Activated CD8-positive, alpha-beta memory T cell treated with anti-CD3 and anti-CD28 coated beads, Interleukin-2, amount 50 U/mL, for 1 hour (primary cell): ENCODE results near the gene PARP4.
"Not testable (repeated sequence)": the region's sequence is repeated elsewhere in the genome, so short reads cannot be mapped to it uniquely, and the experiment has no call there.

Source experiments
- DNase-seq: peaks from one replicate; pipeline ENCODE4 v3.0.0-alpha.2; 2020; ENCODE audit errors: extremely low read depth

PARP4 gene

GRCh38 chr13:24506283-24506682, 6.3 kb downstream of the PARP4 start:
- DNase-seq, result not testable (repeated sequence)

DNA sequence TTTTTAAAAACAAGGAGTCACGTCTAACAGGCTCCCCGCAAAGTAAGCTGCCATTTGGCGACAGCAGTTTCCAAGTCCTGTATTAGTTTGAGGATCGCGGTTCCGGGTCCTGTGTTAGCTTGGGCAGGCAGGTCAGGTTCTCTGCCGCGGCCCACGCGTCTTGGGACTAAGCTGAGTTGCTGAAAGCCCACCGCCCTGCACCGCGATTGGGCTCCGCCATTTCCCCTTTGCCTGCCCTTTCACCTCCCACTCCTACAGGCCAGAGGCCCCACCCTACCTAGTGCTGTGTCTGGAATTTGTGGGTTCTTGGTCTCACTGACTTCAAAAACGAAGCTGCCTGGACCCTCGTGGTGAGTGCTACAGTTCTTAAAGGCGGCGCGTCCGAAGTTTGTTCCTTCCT, 6.8 kb downstream of the PARP4 start:
- DNase-seq, result no peak

- DNase-seq, result no peak
Observed at GRCh38 chr13:24505256-24505655, 7.3 kb downstream of the PARP4 start.

GRCh38 chr13:24503379-24503696, 9.2 kb downstream of the PARP4 start:
- no peak for DNase-seq

DNA sequence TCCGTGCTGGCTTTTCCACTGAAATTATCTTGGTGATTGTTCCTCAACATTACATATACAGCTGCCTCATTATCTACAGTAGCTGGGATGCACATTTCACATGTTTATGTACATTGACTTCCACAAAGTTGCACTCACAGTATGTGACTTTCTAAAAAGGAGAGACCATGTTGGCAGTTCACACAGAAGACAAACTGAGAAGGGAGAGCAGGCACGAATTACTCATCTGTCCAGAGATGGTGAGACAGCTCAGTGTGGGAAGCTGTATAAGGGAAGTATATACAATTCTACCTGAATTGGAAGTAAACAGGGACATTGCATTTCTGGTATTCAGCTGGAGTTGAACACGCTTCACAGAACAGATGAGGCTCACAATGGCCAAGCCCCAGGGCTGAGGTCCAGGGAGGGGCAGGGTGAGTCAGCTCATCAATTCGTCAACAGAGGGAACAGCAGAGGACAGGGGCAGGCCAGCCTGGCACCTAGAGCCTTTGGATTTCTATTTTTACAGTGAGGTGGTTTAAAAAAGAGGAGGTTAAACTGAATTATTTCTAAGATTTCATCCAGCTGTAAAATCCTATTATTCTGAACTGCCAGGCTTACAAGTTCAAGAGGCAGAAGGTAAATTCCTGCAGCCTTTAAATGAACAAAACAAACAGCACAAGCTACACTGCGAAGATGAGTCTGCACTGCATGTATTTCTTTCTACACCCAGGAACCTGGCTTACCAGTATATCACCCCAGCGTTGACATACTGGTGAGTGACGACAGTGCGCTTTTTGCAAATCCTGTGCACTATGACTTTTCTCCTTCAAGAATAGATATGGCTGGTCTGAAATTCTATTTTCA, 9.8 kb downstream of the PARP4 start:
- DNase-seq, result no peak

DNA sequence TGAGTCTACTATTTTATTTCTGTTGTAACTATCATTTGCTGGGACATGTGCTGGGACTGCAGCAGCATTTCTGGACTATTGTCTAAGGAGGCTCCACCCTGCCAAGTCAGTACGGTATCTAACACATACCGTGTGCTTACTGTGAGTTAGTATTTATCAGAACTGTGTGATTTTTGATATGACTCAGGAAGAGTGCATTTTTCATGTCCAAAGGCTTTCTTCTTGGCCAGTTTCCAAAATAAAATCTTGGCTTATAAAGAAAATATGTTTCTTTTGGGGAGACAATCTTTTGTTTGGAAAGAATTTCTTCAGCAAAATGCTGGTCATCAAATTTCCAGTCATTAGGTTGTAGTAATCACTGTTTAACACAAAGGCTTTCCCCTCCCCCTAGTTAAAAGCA, 11.6 kb downstream of the PARP4 start:
- DNase-seq, result no peak

- no peak for DNase-seq
Observed at GRCh38 chr13:24497742-24498141, 14.8 kb downstream of the PARP4 start.

DNA sequence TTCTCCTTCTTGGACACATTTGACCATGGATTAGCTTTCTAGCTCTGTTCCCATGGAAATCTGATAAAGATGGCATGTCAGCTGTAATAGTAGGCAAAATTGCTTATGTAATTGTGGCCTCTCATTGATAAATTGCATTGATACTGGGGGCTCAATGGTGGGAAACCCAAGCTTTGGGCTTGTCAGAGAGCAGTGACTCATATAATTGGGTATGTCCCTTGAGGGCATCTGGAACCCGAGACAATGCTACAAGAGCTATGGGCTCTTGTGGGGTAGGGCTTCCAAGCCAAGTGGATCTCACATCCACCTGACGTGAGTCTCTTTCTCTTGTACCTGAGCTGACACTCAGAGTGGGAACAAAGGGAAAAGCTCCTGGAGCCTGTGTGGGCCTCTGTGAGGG, 16.3 kb downstream of the PARP4 start:
- not testable (repeated sequence) for DNase-seq

GRCh38 chr13:24495151-24495729, 17.3 kb downstream of the PARP4 start:
- DNase-seq, result no peak

DNA sequence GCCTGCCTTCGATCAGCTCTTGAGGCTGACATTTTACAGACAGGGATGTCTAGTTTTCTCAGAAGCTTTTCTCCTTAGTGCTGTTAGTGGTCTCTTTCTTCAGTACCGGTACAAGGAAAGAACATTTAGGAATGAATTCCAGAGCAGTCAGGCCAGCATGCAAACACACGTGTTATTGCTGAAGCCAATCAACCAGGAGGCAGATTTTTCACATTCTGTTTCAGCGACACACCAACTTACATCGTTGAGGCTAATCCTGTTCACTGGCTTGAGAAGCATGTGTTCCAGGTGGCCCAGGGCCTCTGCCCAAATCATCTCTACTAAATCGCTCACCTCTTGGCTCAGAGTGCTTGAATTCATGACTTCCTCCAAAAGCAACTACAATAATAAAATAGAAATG, 19.2 kb downstream of the PARP4 start:
- DNase-seq, result no peak

DNA sequence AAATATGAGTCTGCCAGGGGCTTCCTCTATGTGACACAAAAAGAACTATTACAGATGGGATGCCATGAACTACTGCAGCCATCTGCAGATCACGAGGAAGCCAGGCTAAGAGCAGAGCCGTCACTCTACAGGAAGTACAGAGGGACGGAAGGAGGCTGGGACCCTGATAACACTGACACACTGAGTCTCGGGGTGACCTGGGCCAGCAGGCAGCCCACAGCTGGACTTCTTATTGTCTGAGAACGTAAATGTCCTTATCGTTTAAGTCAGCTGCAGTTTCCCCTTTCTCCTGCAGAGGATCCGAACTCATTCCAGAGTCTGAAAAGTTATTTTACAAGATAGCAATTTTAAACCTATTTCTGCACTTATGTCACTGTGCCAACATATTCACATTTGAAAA, 20.7 kb downstream of the PARP4 start:
- no peak for DNase-seq

DNA sequence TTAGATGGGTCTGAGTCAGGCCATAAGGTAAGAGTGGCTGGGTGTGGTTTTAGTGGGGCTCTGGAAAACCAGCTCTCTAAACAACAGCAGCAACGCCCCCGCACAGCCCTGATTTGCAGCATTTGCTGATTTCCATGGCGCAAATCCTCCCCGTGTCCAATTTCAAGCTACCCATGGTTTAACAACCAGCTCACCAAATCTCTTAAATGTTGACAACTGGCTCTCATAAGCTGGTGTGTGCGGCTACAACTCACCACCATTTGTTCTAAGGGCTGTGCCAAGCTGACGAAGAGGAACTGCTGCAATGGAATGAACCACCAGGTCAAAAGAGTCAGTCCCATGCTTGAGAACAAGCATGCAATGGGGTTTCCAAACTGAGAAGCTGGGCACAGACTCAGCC, 22.9 kb downstream of the PARP4 start:
- DNase-seq, result no peak

- not testable (repeated sequence) for DNase-seq
Observed at GRCh38 chr13:24488092-24488491, 24.5 kb downstream of the PARP4 start.

- not testable (repeated sequence) for DNase-seq
Observed at GRCh38 chr13:24486017-24486657, 26.4 kb downstream of the PARP4 start.

DNA sequence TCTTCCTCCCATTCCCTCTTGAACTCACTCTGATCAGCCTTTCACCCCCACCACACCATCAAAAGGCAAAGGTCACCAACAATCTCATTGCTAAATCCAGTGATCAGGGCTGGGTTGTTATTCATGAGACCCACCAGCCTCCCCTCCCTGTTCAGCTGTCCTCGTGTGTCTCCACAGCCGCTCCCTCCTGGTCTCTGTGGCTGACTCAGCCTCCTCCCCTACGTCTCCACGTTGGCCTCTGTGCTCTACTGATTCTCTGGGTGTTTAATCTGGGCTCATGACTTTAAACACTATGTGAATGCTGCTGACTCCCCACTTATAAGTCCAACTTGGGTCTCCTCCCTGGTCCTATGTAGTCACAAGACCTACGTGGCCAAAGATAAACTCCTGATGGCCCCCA, 38.9 kb downstream of the PARP4 start:
- no peak for DNase-seq

DNA sequence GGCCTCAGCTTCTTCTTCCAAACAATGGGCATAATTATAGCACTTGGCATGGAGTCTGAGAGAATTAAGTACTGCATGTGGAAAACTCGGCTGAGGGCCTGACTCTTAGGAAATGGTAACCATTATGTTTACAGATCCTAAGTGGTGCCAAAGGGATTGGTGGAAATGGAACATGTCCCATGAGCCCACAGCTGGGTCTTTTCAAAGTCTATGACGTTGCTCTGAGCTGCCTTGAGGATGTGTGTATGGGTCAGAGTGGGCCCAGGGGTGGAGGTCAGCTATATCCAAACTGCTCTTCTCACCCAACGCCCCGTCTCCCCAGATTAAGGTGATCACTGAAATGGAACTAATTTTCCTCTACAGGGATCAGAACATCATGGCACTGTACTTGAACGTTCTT, 40.4 kb downstream of the PARP4 start:
- not testable (repeated sequence) for DNase-seq

- DNase-seq, result no peak
Observed at GRCh38 chr13:24463078-24463477, 49.5 kb downstream of the PARP4 start.

GRCh38 chr13:24460256-24460655, 52.3 kb downstream of the PARP4 start:
- DNase-seq, result no peak

- DNase-seq, result no peak
Observed at GRCh38 chr13:24459726-24460125, 52.9 kb downstream of the PARP4 start.

GRCh38 chr13:24459234-24459633, 53.3 kb downstream of the PARP4 start:
- DNase-seq, result no peak

DNA sequence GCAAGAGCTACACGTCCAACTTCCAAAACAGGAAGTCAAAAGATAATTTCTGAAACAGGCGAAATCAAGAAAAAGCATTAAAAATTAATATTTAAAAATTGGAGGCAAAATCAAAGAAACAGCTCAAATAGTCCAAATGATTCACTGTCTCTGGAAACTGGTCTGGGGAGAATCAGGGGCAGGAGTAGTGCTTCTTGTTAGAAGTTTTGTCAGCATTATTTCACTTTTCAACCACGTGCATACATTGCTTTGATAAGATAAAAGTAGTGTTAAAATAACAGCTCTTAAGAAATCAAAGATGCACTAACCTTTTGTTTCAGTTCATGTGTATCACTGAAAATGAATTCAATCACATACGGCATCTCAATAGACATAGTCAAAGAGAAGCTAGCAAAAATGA, 53.8 kb downstream of the PARP4 start:
- no peak for DNase-seq

GRCh38 chr13:24456396-24456795, 56.2 kb downstream of the PARP4 start:
- DNase-seq, result no peak

- DNase-seq, result no peak
Observed at GRCh38 chr13:24454056-24454455, 58.5 kb downstream of the PARP4 start.
